Activated CD8-positive, alpha-beta memory T cell treated with anti-CD3 and anti-CD28 coated beads, Interleukin-2, amount 10 ng/mL, durations not matched to agents 7 days and 5 days (primary cell): ENCODE measurements around the gene MNAT1. TPM values are rescaled to one million over a fixed set of nuclear protein-coding genes. Genes with fewer than 3 reads are reported as not detected.

Experiments
- ATAC-seq: fragments of 150-1000 bp; cut with Tn5 transposase; one replicate; pipeline ENCODE4 v1.10.0; 2021; ENCODE audit warnings: moderate library complexity
- CTCF ChIA-PET: fragments of 350-600 bp; sonication (Branson Sonifier 250); formaldehyde crosslinking; loops from one replicate; lab custom pipeline; 2021; ENCODE audit warnings: antibody characterized with exemption; lab: Charles Lee
- DNase-seq: peaks from one replicate; pipeline ENCODE4 v3.0.0-alpha.2; 2020
- H3K27ac Mint-ChIP-seq: one replicate; pipeline ENCODE4 v1.8.0; 2021; ENCODE audit warnings: mild to moderate bottlenecking, mixed read lengths
- H3K27me3 Mint-ChIP-seq: one replicate; pipeline ENCODE4 v1.8.0; 2021; ENCODE audit warnings: mixed read lengths
- H3K36me3 Mint-ChIP-seq: one replicate; pipeline ENCODE4 v1.8.0; 2021; ENCODE audit warnings: mild to moderate bottlenecking, mixed read lengths
- H3K4me1 Mint-ChIP-seq: one replicate; pipeline ENCODE4 v1.8.0; 2021; ENCODE audit warnings: mixed read lengths
- H3K4me3 Mint-ChIP-seq: one replicate; pipeline ENCODE4 v1.8.0; 2021; ENCODE audit warnings: mild to moderate bottlenecking, moderate library complexity, mixed read lengths
- H3K9me3 Mint-ChIP-seq: one replicate; pipeline ENCODE4 v1.8.0; 2022; ENCODE audit warnings: low read depth, mixed read lengths
- total RNA-seq, 2 experiments: library from RNA; stranded (reverse); gene quantifications; one replicate each; pipeline ENCODE4 v1.2.3, GENCODE V29; 2021

MNAT1 gene
- total RNA-seq, 2 experiments from 2014 or later = 57.9 to 60.7 TPM

DNA sequence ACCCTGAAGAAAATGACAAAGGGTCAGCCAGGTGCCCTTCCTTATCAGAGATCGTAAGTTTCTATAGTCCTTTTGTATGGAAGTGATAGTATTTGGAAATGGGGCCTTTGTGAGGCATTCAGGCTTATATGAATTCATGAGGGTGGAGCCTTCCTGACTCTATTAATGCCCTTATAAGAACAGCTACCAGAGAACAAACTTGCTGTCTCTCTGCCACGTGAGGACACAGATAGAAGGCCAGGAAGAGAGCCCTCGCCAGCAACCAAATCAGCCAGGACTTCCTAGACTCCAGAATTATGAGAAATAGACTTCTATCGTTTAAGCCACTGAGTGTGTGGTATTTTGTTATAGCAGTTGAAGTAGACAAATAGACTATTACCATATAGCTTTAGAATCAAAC lies 209.6 kb downstream of the MNAT1 start:
- peaks cover 10% of the 10 kb centered on the region for H3K4me1 Mint-ChIP-seq
- no peak overlapping the region for H3K27ac Mint-ChIP-seq
- H3K27me3 Mint-ChIP-seq = no peaks in the 10 kb centered on the region
- CTCF ChIA-PET = interaction anchor here (0.6 kb wide), 1 partner anchor 298 kb away, joined by 4 read pairs; no protein-coding TSS in a partner anchor
- no peak overlapping the region for H3K4me3 Mint-ChIP-seq
- ATAC-seq (no peak), DNase-seq (no peak)
- peaks cover 2% of the 10 kb centered on the region for H3K9me3 Mint-ChIP-seq
- peaks cover 26% of the 10 kb centered on the region for H3K36me3 Mint-ChIP-seq

DNA sequence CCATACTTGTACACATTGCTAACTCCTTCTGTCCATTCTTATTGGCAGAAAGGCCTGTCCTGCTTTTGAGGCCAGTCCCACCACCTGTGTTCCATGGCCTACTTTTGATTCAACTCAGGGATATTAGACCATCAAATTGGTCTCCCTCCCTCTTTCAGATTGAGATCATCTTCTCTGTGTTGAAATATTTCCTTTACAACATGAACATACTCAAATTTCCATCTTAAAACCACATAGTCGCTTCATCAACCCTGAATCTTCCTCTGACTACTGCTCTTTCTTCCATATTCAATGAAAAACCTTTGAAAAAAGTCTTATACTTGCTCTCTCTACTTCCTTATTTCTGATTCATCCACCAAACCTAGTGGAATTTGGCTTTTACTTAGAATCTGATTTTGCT lies 211.4 kb downstream of the MNAT1 start:
- Mint-ChIP-seq H3K27ac (peak overlapping the region; percentile 13), H3K36me3 (peaks cover 29% of the 10 kb centered on the region), H3K4me1 (peaks cover 10% of the 10 kb centered on the region), H3K4me3 (no peak overlapping the region), H3K9me3 (peaks cover 2% of the 10 kb centered on the region), H3K27me3 (no peaks in the 10 kb centered on the region)
- CTCF ChIA-PET = no interaction called here
- ATAC-seq (peak; percentile 33), DNase-seq (no peak)

DNA sequence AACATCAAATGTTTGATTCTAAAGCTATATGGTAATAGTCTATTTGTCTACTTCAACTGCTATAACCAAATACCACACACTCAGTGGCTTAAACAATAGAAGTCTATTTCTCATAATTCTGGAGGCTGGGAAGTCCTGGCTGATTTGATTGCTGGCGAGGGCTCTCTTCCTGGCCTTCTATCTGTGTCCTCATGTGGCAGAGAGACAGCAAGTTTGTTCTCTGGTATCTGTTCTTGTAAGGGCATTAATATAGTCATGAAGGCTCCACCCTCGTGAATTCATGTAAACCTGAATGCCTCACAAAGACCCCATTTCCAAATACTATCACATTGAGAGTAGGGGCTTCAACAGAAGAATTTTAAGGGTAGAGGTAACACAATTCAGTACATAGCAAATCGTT lies 212.2 kb downstream of the MNAT1 start:
- no peak overlapping the region for H3K4me3 Mint-ChIP-seq
- peaks cover 24% of the 10 kb centered on the region for H3K36me3 Mint-ChIP-seq
- H3K27ac Mint-ChIP-seq = no peak overlapping the region
- H3K9me3 Mint-ChIP-seq = peaks cover 2% of the 10 kb centered on the region
- H3K27me3 Mint-ChIP-seq = no peaks in the 10 kb centered on the region
- DNase-seq = no peak
- peaks cover 10% of the 10 kb centered on the region for H3K4me1 Mint-ChIP-seq
- CTCF ChIA-PET = no interaction called here
- no peak for ATAC-seq

DNA sequence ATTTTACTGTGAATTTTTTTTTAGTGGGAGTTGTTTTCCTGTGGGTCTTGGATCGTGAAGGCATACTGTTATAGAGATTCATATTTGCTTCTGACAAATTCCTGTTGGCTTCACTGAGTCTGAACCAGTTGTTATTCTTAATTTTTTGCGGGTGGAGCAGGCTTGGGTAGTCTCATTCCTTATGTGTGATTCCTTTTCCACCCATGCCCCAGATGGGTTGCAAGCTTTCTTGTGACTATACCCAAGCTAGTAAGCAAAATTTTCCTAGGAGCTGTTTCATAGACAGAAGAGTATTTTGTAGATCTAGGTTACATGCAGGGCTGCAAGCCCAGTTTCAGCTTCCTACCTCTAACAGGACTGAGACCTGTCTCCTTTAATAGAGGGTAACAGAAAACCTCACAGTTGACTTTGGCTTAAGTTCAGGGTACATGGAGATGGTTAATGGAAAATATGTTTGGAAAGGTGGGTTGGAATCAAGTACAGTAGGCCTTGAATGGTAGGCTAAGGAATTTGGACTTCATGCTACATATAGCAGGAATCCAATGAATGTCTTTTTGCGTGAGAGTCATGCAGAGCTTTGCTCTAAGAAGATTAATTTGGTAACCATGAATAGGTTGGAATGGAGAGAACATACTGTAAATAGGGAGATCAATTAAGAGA lies 217.3 kb downstream of the MNAT1 start:
- DNase-seq (no peak), ATAC-seq (no peak)
- Mint-ChIP-seq H3K27me3 (no peaks in the 10 kb centered on the region), H3K36me3 (peaks cover 33% of the 10 kb centered on the region), H3K4me3 (no peak overlapping the region), H3K27ac (no peak overlapping the region), H3K4me1 (peaks cover 11% of the 10 kb centered on the region), H3K9me3 (peaks cover 18% of the 10 kb centered on the region)
- CTCF ChIA-PET = no interaction called here

DNA sequence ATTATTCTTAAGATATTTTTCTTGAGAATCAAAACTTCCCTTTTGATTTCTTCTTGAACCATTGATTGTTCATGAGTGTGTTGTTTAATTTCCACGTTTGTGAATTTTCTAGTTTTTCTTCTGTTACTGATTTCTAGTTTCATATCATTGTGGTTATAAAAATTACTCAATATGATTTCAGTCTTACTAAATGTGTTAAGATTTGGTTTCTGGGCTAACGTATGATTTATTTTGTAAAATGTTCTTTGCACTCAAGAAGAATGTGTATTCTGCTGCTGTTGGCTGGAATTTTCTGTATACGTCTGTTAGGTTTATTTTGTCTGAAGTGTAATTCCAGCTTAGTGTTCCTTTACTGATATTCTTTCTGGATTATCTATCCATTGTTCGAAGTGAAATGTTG lies 221.6 kb downstream of the MNAT1 start:
- DNase-seq = no peak
- H3K36me3 Mint-ChIP-seq = peaks cover 56% of the 10 kb centered on the region
- peak overlapping the region; percentile 16 for H3K4me3 Mint-ChIP-seq
- peaks cover 15% of the 10 kb centered on the region for H3K4me1 Mint-ChIP-seq
- ATAC-seq = no peak
- no peaks in the 10 kb centered on the region for H3K27me3 Mint-ChIP-seq
- CTCF ChIA-PET = no interaction called here
- H3K9me3 Mint-ChIP-seq = peaks cover 41% of the 10 kb centered on the region
- peak overlapping the region; percentile 62 for H3K27ac Mint-ChIP-seq

- H3K36me3 Mint-ChIP-seq = peaks cover 59% of the 10 kb centered on the region
- DNase-seq (no peak), ATAC-seq (no peak)
- CTCF ChIA-PET = no interaction called here
- peaks cover 15% of the 10 kb centered on the region for H3K4me1 Mint-ChIP-seq
- no peaks in the 10 kb centered on the region for H3K27me3 Mint-ChIP-seq
- peak overlapping the region; percentile 62 for H3K27ac Mint-ChIP-seq
- H3K9me3 Mint-ChIP-seq = peaks cover 44% of the 10 kb centered on the region
- H3K4me3 Mint-ChIP-seq = peak overlapping the region; percentile 16
These were observed 222.1 kb downstream of the MNAT1 start for GRCh38 chr14:60956632-60957031.

DNA sequence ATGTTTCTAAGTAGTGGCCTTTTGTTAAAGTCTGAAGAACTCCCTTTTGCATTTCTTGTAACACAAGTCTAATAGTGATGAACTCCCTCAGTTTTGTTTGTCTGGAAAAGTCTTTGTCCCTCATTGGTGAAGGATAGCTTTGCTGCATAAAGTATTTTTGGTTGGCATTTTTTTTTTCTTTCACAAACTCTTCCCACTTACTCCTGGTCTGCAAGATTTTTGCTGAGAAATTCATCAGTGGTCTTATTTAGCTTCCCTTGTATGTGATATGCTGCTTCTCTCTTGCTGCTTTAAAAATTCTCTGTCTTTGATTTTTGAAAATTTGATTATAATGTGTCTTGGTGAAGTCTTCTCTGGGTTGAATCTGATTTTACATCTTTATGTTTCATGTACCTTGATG lies 223.6 kb downstream of the MNAT1 start:
- ATAC-seq = no peak
- DNase-seq = no peak
- Mint-ChIP-seq H3K36me3 (peaks cover 62% of the 10 kb centered on the region), H3K4me3 (no peak overlapping the region), H3K27ac (no peak overlapping the region), H3K4me1 (peaks cover 15% of the 10 kb centered on the region), H3K27me3 (no peaks in the 10 kb centered on the region), H3K9me3 (peaks cover 46% of the 10 kb centered on the region)
- CTCF ChIA-PET = interaction anchor here (1.0 kb wide), 1 partner anchor 10 kb away, joined by 3 read pairs; no protein-coding TSS in a partner anchor

DNA sequence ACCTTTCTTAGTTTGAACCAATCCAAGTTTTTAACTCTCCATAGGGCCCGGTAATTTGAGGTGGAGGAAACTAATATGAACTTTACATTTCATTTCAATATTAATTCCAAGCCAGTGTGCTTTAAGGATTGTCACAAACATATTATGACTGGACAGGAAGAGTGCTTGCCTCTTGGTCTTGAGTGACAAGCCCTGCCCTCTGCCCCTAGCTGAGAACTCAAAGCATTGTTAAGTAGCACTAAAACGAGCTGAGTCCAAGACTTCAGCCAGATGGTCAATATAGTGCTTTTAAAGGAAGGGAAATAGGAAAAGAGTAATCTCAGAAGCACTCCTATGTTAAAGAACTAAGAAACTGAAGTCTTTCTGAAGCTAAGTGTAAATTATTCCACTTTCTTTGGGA lies 229.2 kb downstream of the MNAT1 start:
- Mint-ChIP-seq H3K4me3 (no peak overlapping the region), H3K36me3 (peaks cover 55% of the 10 kb centered on the region), H3K9me3 (peaks cover 22% of the 10 kb centered on the region), H3K27ac (no peak overlapping the region), H3K4me1 (peaks cover 11% of the 10 kb centered on the region), H3K27me3 (no peaks in the 10 kb centered on the region)
- DNase-seq (no peak), ATAC-seq (no peak)
- CTCF ChIA-PET = no interaction called here

DNA sequence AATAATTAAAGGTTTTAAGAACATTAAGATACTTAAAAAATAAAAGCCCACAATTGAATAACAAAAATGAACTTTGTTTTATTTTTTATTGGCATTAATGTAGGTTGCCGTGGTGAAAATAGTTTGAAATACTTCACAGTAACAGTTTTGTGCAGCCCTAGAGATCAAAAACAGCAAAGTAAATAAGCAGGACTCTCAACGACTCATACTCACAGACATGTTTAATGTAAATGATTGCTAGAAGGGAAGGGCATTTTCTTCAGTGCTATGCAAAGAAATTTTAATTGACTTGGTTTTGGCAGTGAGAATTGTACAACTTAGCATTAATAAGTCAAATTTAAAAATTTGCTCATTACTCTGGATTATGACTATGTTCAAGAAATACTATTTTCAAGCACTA lies 230.3 kb downstream of the MNAT1 start:
- peaks cover 11% of the 10 kb centered on the region for H3K4me1 Mint-ChIP-seq
- H3K4me3 Mint-ChIP-seq = no peak overlapping the region
- H3K36me3 Mint-ChIP-seq = peaks cover 43% of the 10 kb centered on the region
- ATAC-seq (no peak), DNase-seq (no peak)
- no peak overlapping the region for H3K27ac Mint-ChIP-seq
- no peaks in the 10 kb centered on the region for H3K27me3 Mint-ChIP-seq
- peaks cover 14% of the 10 kb centered on the region for H3K9me3 Mint-ChIP-seq
- CTCF ChIA-PET = interaction anchor here (0.9 to 1.3 kb wide), 2 partner anchors 14 to 16 kb away, joined by 4 read pairs; partner anchors contain the start of genes SLC38A6 and TRMT5

DNA sequence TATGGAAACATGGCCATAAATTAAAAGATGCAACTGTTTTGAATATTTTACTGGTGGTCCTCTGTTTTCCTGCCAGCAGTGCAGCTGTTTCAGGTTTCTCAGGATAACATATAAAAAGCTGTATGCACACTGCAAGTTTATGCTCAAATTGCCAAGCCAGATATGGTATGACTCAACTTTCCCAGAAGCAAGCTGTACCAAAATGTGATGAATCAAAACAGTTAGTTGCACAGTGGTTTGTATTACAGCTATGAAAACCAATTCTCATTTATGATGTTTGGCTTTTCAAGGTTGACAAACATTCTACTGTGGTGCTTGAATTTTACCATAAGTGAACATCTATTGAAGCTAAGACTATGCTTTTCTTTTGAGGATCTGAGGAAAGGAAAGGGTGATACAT lies 230.8 kb downstream of the MNAT1 start:
- Mint-ChIP-seq H3K36me3 (peaks cover 40% of the 10 kb centered on the region), H3K27ac (no peak overlapping the region), H3K4me3 (no peak overlapping the region), H3K4me1 (peaks cover 11% of the 10 kb centered on the region), H3K9me3 (peaks cover 13% of the 10 kb centered on the region), H3K27me3 (no peaks in the 10 kb centered on the region)
- CTCF ChIA-PET = interaction anchor here (0.8 to 1.3 kb wide), 3 partner anchors 13 to 340 kb away, joined by 3 to 4 read pairs (median 4); partner anchors contain the start of genes SLC38A6 and TRMT5
- DNase-seq (no peak), ATAC-seq (no peak)

DNA sequence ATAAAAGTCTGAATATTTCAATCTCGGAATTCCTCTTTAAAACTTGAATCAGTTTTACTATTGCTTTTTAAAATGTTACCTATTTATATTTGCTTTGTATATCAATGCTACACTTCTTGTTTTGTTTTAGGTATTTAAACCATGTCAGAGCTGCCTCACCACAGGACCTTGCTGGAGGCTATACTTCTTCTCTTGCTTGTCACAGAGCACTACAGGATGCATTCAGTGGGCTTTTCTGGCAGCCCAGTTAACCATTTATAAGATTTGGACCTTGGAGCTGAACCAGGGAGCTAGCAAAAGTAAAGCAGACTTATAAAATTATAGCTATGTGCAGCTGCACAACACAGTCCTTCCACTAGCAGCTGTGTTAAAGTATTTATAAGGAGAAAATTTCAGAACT lies 233.5 kb downstream of the MNAT1 start:
- H3K27ac Mint-ChIP-seq = no peak overlapping the region
- no peak for ATAC-seq
- peaks cover 34% of the 10 kb centered on the region for H3K36me3 Mint-ChIP-seq
- CTCF ChIA-PET = interaction anchor here (1.3 kb wide), 1 partner anchor 10 kb away, joined by 3 read pairs; no protein-coding TSS in a partner anchor
- no peak for DNase-seq
- no peaks in the 10 kb centered on the region for H3K27me3 Mint-ChIP-seq
- H3K9me3 Mint-ChIP-seq = peaks cover 4% of the 10 kb centered on the region
- H3K4me3 Mint-ChIP-seq = no peak overlapping the region
- peaks cover 11% of the 10 kb centered on the region for H3K4me1 Mint-ChIP-seq

- ATAC-seq (no peak), DNase-seq (no peak)
- CTCF ChIA-PET = interaction anchor here (1.3 kb wide), 1 partner anchor 11 kb away, joined by 3 read pairs; no protein-coding TSS in a partner anchor
- Mint-ChIP-seq H3K36me3 (peaks cover 31% of the 10 kb centered on the region), H3K4me3 (no peak overlapping the region), H3K4me1 (peaks cover 11% of the 10 kb centered on the region), H3K9me3 (peaks cover 2% of the 10 kb centered on the region), H3K27me3 (no peaks in the 10 kb centered on the region), H3K27ac (no peak overlapping the region)
These were observed 234.1 kb downstream of the MNAT1 start for GRCh38 chr14:60968671-60969070.

- Mint-ChIP-seq H3K9me3 (peaks cover 2% of the 10 kb centered on the region), H3K4me1 (peaks cover 8% of the 10 kb centered on the region), H3K4me3 (no peak overlapping the region), H3K27me3 (no peaks in the 10 kb centered on the region), H3K36me3 (peaks cover 28% of the 10 kb centered on the region), H3K27ac (no peak overlapping the region)
- ATAC-seq (no peak), DNase-seq (no peak)
- CTCF ChIA-PET = no interaction called here
These were observed 235.6 kb downstream of the MNAT1 start for GRCh38 chr14:60970146-60970545.

DNA sequence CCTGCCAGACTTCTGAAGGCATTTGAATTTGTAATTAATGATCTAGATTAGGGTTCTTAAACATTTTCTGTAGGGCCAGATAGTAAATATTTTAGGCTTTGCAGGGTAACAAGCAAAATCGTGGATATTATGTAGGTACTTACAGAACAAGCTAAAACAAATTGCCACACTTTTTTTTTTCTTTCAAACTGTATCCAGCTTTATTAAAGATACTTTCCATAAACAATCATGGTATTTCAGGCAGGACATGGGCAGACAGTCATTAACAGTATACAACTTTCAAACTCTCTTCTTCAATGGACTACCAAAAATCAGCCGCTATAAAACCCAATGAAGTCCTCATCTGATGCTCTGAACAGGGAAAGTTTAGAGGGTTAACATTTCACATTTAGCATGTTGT lies 236.7 kb downstream of the MNAT1 start:
- peaks cover 2% of the 10 kb centered on the region for H3K9me3 Mint-ChIP-seq
- CTCF ChIA-PET = no interaction called here
- ATAC-seq = no peak
- H3K27me3 Mint-ChIP-seq = no peaks in the 10 kb centered on the region
- H3K27ac Mint-ChIP-seq = no peak overlapping the region
- DNase-seq = no peak
- H3K4me1 Mint-ChIP-seq = no peaks in the 10 kb centered on the region
- H3K4me3 Mint-ChIP-seq = no peak overlapping the region
- peaks cover 23% of the 10 kb centered on the region for H3K36me3 Mint-ChIP-seq
